Skeletal muscle cell (primary cell): ENCODE data around the gene GPR152.
"Not testable (repeated sequence)": the region's sequence is repeated elsewhere in the genome, so short reads cannot be mapped to it uniquely, and the experiment has no call there.

ENCODE experiments used
- DNase-seq: peaks from one replicate; pipeline ENCODE4 v3.0.0-alpha.2; 2010; ENCODE audit warnings: low read depth
- H3K4me3 ChIP-seq: 2 replicates; pipeline ENCODE4 v1.5.1; 2011; ENCODE audit warnings: low read depth, mild to moderate bottlenecking, control low read depth, low read length, moderate library complexity

Gene GPR152

DNA sequence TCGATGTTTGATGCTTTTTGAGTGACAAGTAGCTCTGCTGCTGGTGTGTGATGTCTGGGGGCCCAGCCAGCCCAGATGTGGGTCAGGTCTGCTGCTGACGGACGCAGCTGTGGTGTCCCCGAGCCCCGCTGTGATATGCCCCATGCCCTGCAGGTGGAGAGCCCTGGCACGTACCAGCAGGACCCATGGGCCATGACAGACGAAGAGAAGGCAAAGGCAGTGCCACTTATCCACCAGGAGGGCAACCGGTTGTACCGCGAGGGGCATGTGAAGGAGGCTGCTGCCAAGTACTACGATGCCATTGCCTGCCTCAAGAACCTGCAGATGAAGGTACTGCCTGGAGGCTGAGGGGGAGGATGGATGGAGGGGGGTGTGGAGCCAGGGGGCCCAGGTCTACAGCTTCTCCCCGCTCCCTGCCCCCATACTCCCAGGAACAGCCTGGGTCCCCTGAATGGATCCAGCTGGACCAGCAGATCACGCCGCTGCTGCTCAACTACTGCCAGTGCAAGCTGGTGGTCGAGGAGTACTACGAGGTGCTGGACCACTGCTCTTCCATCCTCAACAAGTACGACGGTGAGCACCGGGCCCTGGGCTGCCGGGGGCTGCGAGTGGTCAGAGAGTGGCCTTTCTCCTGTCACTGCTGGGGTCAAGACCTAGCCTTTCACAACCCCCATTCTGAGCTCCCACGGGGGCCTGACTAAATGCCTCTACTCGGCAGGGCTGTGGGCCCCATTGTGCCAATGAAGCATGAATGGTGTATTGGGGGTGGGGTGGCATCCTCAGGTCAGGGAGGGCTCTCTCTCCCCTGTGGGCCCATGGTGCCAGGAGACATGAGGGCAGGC is 37.6 kb upstream of the GPR152 start:
- no peak for DNase-seq
- no peak overlapping the region for H3K4me3 ChIP-seq

DNA sequence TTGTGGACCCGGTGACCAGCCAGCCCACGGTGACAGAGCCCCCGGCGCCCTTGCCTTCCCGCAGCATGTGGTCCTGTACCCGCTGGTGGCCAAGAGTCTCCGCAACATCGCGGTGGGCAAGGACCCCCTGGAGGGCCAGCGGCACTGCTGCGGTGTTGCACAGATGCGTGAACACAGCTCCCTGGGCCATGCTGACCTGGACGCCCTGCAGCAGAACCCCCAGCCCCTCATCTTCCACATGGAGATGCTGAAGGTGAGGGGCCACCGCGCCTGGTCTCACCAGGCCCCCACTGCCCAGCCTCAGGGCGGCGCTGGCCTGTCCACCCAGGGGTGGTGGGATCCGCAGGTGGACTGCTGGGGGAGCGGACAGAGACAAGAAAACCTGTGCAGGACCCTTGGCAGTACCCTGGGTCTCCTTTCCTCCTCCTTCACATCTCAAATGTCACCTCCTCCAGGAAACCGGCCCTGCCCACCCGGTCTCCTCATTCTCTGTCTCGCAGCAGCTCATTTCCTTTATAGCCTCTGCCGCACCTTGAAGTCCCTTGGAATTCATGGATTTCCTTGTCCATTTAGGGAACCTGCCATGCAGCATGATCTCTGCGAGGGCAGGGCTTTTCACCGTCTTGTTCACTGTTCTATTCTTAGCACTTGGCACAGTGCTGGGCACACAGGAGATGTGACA is 36.8 kb upstream of the GPR152 start:
- H3K4me3 ChIP-seq, result no peak overlapping the region
- DNase-seq, result no peak

DNA sequence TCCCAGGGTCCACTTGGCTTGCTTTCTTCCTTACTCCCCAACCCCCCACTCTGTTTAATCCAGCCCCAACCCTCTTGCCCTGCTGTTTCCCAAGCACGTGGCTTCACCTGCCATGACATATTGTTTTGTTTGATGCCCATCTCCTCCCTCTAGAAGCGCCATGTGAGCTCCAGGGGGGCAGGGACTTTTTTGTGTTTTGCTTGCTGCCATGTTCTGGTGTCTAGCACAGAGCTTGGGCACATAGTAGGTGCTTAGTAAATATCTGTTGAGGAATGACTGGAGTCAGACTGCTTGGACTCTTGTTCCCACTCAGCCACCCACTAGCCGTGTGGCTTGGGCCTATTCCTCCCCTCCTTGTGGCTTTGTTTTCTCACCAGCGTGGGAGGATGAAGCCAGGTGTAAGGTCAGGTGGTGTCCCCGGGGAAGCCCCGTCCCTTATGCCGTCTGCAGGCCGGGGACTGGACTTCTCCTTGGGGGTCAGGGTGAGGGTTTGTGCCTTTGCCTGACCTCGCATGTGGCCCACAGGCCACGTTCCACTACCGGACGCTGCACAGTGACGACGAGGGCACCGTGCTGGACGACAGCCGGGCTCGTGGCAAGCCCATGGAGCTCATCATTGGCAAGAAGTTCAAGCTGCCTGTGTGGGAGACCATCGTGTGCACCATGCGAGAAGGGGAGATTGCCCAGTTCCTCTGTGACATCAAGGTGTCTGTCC is 34.1 kb upstream of the GPR152 start:
- DNase-seq, result no peak
- H3K4me3 ChIP-seq, result no peak overlapping the region

DNA sequence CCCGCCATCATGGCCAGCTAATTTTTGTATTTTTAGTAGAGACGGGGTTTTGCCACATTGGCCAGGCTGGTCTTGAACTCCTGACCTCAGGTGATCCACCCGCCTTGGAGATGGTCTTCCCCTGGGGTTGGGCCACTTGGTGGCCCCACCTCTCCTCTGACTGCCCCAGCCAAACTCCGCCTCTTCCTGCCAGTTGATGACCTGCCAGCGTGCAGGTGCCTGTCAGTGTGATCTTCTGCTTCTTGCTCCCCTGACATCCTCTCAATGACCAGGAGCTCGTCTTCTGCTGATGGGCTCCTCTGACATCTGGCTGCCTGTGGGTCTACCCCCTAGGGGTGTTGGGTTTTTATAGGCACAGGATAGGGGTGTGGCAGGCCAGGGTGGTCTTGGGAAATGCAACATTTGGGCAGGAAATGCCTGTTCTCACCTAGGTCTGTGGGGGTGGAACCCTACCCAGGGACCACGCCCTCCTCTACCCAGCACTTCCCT is 33.4 kb upstream of the GPR152 start:
- not testable (repeated sequence) for H3K4me3 ChIP-seq, DNase-seq

DNA sequence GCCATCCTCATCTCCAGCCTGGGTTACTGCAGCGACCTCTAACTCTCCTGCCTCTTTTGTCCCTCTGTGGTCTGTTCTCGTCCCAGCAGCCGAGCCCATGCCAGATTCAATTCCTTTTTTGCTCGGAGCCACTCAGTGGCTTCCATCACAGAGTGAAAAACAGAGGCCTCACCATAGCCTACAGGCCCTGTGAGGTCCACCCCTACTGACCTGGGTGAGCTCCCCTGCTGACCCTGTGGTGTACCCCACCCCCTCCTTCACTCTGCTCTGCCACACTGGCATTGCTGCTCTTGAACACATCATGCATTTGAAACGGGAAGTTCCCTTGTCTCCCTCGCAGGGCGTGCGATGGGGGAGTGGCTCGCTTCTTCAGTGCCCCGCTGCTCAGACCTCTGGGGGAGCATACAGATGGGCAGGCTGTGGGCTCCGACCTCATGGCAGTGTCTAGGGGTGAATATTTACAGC is 32.4 kb upstream of the GPR152 start:
- no peak for DNase-seq
- H3K4me3 ChIP-seq, result no peak overlapping the region

DNA sequence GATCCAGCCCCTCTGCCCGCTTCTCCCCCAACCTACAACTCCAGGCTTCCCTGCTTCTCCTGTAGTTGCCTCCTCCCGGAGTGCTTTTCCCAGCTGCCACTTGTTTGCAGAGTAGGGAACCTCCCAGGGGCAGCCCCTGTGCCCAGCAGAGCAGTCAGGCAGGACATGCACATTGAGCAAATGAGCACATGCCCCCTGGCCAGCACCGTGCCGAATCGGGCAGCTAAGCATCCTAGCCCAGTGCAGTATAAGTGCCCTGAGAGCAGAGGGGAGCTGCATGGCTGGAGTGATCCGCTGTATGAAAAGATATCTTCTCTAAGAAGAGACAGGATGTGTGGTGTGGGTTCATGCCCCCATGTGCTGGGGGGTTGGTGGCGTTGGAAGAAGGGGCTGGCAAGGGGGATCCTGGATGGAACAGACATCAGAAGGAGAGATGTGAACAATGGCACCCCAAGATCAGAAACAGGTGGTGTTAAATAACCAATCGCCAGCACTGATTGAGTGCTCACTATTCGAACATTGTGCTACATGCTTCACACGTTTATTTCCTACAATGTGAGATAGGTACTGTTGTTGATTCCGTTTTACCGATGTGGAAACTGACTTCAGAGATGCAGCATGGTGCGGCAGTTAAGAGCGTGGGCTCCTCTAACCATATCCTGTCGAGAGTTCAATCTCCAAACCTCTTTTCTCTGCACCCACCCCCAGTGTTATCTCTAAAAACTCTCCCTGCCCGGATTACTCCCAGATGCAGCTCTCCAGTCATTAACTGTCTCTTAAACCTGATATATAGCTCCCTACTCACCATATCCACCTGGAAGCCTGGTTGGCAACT is 31.5 kb upstream of the GPR152 start:
- DNase-seq, result no peak
- H3K4me3 ChIP-seq, result peak overlapping the region; percentile 64

DNA sequence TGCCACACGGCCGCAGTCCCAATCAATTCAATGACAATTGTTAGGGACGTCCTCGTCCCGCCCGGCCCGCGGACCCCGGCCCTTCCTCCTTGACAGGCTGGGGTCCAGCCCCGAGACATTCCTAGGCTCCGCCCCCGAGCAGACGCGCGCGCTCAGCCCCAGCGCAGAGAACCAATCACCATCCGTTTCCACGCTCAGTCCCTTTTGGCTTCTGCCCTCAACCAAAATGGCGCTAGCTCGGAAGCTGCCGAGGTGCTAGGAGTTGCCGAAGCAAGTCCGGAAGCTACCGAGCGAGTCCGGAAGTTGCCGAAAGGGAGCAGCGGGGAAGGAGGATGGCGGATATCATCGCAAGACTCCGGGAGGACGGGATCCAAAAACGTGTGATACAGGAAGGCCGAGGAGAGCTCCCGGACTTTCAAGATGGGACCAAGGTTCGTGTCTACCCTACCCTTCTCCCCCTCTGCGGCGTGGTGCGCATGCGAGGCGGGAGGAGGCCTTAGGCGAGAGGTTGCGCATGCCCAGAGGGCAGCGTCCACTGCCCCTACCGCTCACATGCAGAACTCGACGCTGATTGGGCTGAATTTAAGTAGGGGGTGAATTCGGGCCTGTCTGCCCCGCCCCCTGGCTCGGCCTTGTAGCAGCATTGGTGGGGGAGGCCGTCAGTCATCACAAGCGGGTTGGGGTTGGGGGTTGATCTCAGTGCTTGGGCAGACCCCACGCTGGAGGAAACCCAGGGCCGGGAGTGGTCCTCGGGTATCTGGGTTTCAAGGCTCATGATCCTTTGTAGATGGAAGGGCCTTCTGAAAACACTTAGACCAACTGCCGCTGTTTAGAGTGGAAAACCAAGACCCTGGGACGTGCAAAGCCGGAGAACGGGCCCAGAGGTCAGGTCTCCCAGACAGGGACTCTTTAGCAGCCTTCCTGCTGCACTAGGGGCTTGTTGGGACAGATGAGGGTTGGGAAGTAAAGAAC is 30.6 kb upstream of the GPR152 start, which contains the start of gene AIP:
TSS of gene AIP (plus strand) at position 200 of the 972 bp plus-strand sequence. CDS start at position 333, 133 bp downstream.
- H3K4me3 ChIP-seq, result peak within 1 kb of the TSS; percentile 64
- DNase-seq, result peak; percentile 90

DNA sequence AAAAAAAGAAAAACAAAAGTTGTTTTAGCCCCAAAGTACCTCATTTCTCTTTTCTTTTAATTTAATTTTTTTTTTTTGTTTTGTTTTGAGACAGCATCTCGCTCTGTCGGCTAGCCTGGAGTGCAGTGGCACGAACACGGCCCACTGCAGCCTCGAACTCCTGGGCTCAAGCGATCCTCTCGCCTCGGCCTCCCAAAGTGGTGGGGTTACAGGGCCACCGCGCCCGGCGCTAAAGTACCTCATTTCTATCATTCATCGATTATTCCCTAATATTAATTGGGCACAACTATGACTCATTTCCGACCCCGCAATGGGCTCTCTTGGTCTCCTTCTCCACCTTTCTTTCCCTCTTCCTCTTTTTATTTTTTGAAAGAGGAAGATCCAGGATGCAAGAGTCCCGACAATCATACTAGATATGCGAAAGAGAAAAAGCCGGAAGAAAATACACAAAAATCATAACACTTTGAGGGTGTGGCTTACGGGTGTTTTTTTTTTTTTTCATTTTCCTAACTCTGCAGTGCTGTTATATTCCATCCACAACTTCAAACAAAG is 29.8 kb upstream of the GPR152 start:
- no peak for DNase-seq
- H3K4me3 ChIP-seq, result peak overlapping the region; percentile 64

DNA sequence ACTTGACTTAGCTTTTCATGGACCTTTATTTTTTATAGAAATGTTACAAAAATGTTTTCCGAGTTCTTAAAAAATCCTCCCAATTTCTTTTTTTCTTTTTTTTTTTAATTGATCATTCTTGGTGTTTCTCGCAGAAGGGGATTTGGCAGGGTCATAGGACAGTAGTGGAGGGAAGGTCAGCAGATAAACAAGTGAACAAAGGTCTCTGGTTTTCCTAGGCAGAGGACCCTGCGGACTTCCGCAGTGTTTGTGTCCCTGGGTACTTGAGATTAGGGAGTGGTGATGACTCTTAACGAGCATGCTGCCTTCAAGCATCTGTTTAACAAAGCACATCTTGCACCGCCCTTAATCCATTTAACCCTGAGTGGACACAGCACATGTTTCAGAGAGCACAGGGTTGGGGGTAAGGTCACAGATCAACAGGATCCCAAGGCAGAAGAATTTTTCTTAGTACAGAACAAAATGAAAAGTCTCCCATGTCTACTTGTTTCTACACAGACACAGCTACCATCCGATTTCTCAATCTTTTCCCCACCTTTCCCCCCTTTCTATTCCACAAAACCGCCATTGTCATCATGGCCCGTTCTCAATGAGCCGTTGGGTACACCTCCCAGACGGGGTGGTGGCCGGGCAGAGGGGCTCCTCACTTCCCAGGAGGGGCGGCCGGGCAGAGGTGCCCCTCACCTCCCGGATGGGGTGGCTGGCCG is 25.0 kb upstream of the GPR152 start:
- not testable (repeated sequence) for H3K4me3 ChIP-seq, DNase-seq

DNA sequence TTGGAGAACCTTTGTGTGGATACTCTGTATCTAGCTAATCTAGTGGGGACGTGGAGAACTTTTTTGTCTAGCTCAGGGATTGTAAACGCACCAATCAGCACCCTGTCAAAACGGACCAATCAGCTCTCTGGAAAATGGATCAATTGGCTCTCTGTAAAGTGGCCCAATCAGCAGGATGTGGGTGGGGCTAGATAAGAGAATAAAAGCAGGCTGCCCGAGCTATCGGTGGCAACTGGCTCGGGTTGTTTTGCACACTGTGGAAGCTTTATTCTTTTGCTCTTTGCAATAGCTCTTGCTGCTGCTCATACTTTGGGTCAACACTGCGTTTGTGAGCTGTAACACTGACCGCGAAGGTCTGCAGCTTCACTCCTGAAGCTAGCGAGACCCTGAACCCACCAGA is 24.2 kb upstream of the GPR152 start:
- DNase-seq, H3K4me3 ChIP-seq: not testable (repeated sequence)

DNA sequence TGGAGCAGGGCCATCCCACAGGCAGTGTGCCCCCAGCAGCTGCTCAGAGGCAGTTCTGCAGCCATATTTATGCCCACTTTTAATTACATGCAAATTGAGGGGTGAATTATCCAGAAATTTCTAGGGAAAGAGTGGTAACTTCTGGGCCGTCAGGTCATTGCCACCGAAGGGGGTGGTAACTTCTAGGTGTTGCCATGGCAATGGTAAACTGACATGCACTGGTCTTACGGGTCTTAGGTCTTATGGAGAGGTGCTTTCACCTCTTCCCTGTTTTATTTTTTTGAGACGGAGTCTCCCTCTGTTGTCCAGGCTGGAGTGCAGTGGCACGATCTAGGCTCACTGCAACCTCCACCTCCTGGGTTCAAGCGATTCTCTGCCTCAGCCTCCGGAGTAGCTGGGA is 20.4 kb upstream of the GPR152 start:
- H3K4me3 ChIP-seq, result no peak overlapping the region
- no peak for DNase-seq

DNA sequence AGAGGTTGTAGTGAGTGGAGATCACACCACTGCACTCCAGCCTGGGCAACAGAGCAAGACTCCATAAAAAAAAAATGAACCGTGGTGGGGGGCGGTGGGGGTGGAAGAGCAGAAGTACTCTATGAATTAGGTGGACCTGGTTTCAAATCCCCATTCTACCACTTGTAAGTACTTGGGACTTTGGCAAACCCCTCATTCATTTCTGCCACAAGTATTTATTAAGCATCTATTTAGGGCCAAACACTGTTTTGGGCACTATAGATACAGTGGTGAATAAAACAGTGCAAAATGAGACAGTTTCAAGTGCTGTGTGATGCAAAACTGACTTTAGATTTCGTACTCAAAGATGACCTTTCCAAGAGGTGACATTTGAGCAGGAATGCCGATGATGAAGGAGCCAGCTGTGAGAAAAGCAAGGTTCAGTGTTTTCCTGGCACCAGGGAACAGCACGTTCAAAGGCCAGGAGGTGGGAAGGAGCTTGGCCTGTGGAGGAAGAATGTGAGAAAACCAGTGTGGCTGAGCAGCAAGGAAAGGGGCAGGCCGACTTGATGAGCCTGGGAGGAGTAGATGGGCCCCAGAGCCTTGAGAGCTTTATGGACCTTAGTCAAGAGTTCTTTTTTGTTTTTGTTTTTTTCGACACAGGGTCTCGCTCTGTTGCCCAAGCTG is 17.9 kb upstream of the GPR152 start:
- DNase-seq, result no peak
- H3K4me3 ChIP-seq, result no peak overlapping the region

DNA sequence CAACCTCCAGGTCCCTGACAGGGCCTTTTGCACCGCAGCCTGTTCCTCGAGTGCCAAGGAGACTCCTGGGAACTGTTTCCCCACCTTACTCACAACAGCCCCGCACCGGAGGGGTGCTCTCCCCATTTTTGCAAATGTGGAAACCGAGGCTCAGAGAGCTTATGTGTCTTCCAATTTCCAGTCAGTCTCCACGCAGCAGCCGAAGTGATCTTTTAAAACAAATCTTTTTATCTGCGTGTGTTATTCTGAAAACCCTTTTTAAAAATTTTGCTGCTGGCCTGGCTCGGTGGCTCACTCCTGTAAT is 16.9 kb upstream of the GPR152 start:
- DNase-seq, result no peak
- peak overlapping the region; percentile 81 for H3K4me3 ChIP-seq

DNA sequence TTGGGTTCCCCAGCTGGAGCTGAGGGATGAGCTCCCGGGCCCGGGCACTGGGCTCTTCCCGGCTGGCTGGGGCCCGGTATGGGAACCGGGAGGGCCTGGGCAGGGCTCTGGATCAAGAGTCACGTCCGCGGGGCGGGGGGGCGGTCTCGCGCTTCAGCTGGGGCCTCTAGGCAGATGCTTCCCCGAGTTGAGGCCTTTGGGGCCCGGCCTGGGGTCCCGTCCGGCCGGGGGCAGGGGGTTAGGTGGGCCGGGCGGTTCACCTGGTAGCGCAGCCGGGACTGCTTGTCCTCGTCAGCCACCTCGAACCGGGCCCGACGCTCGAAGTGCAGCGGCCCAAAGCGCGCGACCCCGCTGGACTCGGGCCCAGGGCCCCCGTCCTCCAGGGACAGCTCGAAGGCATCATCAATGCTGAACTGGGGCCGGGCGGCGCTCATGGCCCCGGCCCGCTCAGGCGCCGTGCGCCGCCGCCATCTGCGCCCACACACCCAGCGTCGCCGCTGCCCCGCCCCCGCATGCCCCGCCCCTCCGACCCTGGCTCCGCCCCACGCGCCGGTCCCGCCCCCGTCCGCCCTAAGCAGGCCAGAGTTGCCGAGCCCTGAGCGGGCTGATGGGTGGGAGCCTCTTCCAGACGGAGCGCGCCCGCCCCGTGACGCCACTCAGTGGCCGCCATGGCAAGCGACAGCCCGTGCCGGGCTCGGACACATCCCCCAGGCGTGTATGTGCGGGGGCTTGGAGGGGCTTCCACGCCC is 16.4 kb upstream of the GPR152 start, which contains the start of gene TMEM134:
TSS of gene TMEM134 (minus strand) at position 493 of the 749 bp plus-strand sequence. CDS start at position 434, 59 bp downstream.
- DNase-seq, result peak; percentile 64
- peak within 1 kb of the TSS; percentile 81 for H3K4me3 ChIP-seq

DNA sequence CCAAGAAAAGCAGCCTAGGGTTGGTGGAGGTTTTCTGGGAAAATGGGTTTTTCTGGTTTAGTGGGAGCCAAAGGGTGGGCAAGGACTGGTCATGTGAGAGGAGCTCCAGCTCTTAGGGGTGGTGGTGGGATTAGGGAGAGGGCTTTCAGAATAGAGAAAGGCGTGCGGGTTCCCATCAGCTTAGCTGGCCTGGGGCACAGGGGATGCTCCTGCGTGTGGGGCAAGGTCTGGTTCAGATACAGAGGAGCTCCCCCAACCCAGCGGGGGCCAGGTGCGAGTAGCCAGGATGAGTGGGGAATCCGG is 15.9 kb upstream of the GPR152 start:
- DNase-seq, result no peak
- H3K4me3 ChIP-seq, result peak overlapping the region; percentile 81

DNA sequence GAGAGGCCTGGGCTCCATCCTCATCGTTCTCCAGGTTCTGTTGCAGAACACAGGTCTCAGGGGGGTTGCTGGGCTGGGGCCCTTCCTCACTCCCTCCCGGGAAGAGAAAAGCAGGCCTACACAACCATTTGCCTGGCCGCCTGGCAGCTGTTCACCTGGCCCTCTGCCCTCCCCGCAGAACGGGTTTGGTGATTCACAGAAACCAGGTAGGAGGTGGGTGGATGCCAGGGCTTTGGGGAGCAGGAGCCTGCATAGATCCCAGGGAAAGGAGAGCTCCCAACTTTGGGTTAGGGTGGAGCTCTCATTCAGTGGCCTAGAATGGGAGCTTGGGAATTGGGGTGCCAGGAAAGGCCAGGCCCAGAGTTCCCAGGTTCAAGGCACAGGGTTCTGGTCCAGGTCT is 15.5 kb upstream of the GPR152 start:
- peak overlapping the region; percentile 81 for H3K4me3 ChIP-seq
- no peak for DNase-seq
